ENCODE results near the gene HAPLN1.

DNA sequence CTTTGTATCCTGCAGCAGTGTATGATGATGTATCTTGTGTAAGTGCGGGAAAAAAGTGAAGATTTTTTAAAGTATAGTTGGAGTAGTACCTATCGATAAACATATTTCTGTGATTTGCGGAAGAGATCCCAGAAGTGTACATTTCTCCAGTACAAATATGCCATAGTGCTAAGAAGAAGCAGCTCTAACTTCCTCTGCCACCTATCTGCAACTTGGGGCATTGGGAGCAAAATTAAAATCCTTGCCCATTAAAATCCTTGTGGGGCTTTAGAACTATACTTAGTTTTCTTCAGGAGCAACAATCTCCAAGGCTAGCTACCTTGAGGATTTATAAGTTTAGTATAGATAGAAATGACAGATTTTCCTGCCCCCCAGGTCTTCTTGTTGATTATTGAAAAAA, 125.4 kb downstream of the HAPLN1 start:
- TF ChIP-seq, protein P1, sequence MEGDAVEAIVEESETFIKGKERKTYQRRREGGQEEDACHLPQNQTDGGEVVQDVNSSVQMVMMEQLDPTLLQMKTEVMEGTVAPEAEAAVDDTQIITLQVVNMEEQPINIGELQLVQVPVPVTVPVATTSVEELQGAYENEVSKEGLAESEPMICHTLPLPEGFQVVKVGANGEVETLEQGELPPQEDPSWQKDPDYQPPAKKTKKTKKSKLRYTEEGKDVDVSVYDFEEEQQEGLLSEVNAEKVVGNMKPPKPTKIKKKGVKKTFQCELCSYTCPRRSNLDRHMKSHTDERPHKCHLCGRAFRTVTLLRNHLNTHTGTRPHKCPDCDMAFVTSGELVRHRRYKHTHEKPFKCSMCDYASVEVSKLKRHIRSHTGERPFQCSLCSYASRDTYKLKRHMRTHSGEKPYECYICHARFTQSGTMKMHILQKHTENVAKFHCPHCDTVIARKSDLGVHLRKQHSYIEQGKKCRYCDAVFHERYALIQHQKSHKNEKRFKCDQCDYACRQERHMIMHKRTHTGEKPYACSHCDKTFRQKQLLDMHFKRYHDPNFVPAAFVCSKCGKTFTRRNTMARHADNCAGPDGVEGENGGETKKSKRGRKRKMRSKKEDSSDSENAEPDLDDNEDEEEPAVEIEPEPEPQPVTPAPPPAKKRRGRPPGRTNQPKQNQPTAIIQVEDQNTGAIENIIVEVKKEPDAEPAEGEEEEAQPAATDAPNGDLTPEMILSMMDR (IDR thresholded peaks at IDR 0.05; ENCODE audit: control extremely low read depth in 1 of 3, insufficient read depth in 1 of 3, low read depth in 1 of 3, low read length in 3 of 3), result peak in 2 of 3 experiments; percentile 19 to 30; a peak in 2 of 4 replicates
- TF ChIP-seq RNF2 (IDR thresholded peaks at IDR 0.05; ENCODE audit: borderline replicate concordance, low read depth, low read length, missing control alignments, poor library complexity, severe bottlenecking) (no peak), BRCA1 (IDR thresholded peaks at IDR 0.05; ENCODE audit: low read depth, low read length) (no peak), EP300 (IDR thresholded peaks at IDR 0.05; ENCODE audit: borderline replicate concordance in 1 of 2, low read depth in 2 of 2, low read length in 2 of 2) (no peak), NRF1 (IDR thresholded peaks at IDR 0.05; ENCODE audit: low read depth, low read length) (no peak), NANOG (IDR thresholded peaks at IDR 0.05; ENCODE audit: insufficient read depth, low read depth, low read length, poor library complexity, severe bottlenecking) (no peak)
